HG02943 (cell line): ENCODE measurements around the gene STAB1.

ENCODE experiments used
- ATAC-seq: cut with Tn5 transposase; IDR thresholded peaks from one replicate; pipeline ENCODE4 v1.9.1; 2021; ENCODE audit warnings: mild to moderate bottlenecking, low read depth, moderate library complexity; ENCODE audit not compliant: unreplicated experiment

The STAB1 gene

GRCh38 chr3:52456800-52457183, 38.3 kb upstream of the STAB1 start:
- no peak for ATAC-seq

- ATAC-seq: no peak
Measured at GRCh38 chr3:52458031-52458760, 36.9 kb upstream of the STAB1 start.

- no peak for ATAC-seq
Measured at GRCh38 chr3:52458770-52459545, 36.2 kb upstream of the STAB1 start.

GRCh38 chr3:52461874-52462273, 33.3 kb upstream of the STAB1 start:
- ATAC-seq: no peak

DNA sequence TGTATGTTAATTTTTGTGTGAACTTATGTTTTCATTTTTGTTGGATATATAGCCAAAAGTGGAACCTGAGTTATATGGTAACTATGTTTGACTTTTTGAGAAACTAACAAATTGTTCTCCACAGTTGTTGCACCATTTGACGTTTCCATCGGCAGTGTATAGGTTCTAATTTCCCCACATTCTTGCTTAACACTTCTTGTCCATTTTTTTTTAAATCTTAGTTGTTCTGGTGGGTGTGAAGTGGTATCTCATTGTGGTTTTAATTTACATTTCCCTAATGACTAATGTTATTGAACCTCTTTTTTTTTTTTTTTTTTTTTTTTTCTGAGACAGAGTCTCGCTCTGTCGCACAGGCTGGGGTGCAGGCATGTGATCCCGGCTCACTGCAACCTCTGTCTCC, 31.7 kb upstream of the STAB1 start:
- no peak for ATAC-seq

DNA sequence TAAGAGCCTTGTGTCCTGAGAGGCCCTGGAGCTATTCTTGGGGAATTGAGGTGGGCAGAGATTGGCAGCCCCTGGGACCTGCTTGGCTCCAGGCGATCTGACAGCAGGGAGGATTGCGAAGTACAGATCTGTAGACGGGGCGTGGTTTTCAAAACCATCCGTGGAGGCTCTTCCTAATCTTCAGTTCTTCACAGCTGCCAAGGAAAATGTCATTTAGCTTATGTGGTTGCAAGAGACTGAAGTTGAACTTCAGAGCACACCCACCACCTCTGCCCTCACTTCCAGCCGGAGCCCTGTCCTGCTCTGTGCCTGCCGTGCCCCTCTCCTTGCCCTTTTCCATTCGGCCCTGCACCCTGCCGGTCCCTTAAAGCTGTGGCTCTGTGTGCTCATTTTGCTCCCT, 26.8 kb upstream of the STAB1 start:
- ATAC-seq: no peak

DNA sequence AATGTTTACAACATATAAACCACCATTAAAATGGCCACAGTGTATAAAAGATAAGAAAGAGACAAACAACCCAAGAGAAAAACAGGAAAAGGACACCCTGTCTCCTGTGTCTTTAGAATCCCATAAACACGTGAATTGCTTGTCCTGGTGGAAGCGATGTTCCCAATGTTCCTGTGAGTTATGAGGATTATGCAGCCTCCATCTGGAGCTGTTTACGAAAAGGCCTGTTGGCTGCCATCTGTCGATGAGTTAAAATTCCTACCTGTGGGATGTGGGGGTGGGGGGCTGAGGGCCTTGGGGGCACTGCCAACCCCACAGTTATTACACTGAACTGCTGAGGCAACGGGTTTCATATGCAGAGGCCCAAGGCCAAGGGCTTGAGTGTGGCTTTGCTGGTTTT, 26.1 kb upstream of the STAB1 start:
- no peak for ATAC-seq

- ATAC-seq: no peak
Measured at GRCh38 chr3:52470920-52471319, 24.2 kb upstream of the STAB1 start.

- no peak for ATAC-seq
Measured at GRCh38 chr3:52471371-52472238, 23.5 kb upstream of the STAB1 start.

DNA sequence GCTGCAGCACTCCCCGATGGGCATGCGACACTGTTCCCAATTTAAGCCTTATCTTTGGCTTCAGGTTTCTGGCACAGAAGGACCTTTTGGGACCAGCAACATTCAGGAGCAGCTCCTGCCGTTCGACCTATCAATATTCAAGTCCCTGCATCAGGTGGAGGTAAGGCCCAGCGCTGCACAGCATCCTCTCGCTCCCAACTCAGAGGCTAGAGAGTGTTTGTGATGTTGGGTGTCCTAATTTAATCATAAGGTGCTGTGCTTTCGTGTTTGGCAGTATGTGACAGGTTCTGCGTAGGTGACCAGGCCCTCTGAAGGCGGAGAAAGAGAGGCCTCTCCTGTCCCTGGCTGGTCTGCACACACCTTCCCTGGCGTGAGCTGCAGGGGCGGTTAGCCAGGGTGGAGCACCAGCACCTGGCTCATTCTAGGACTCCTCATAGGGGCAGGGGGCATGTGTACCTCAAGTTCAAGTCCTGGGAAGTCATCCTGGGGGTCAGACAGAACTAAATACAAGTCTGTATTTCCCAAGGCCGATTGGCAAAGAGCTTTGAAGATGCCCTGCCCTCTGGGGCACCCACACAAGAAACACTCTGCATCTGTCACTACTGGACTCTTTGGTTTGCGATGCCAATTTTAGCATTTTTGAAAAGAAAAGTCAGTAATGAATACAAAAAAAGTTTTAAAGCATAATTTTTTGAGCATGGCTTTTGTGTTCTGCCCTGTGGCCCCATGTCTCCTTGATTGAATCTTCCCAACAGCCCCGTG, 22.7 kb upstream of the STAB1 start:
- ATAC-seq: no peak

DNA sequence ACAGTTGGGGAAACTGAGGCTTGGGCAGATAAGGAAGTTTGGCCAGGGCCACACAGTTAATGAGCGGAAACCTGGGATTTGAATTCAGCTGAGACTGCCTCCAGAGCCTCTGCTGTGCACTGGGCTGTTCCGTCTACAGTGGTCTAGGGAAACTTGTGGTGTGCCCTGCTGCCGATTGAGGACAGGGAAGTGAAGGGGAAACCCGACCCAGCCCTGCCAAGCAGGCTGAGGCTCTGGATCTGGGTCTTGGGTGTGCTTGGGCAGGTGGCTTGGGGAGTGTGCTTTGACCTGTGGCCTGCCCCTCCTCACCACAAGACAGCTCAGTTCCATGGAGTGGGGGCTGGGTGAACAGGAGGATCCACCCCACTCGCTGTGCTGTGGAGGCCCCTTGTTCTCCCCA, 22.1 kb upstream of the STAB1 start:
- no peak for ATAC-seq

- ATAC-seq: no peak
Measured at GRCh38 chr3:52477076-52477795, 17.9 kb upstream of the STAB1 start.

DNA sequence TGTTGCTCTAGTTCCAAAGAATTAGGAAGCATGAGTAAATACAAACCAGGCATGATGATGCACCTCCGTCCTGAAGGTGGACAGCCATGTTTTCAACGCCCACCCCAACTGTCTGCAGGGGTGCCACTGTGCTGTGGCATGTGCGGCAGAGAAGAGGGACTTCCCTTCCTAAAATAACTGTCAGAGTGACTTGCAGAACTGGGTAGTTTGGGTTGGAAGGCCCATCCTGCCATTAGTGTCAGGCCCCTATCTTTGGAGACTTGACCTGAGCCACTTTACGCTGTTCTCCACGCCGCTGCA, 17.4 kb upstream of the STAB1 start:
- no peak for ATAC-seq

- ATAC-seq: no peak
Measured at GRCh38 chr3:52479037-52479876, 15.9 kb upstream of the STAB1 start.

- no peak for ATAC-seq
Measured at GRCh38 chr3:52479877-52480575, 15.1 kb upstream of the STAB1 start.

- no peak for ATAC-seq
Measured at GRCh38 chr3:52480768-52481715, 14.1 kb upstream of the STAB1 start.

- no peak for ATAC-seq
Measured at GRCh38 chr3:52481819-52482521, 13.2 kb upstream of the STAB1 start.
